ENCODE results near the gene SH3BGRL2. TPM values are rescaled to one million over a fixed set of nuclear protein-coding genes. Genes with fewer than 3 reads are reported as not detected.

SH3BGRL2 gene
- polyA plus RNA-seq, 1 donor (not counting 4 experiments of a cell fraction or from before 2014, with no cell fraction given) = 3.8 TPM

DNA sequence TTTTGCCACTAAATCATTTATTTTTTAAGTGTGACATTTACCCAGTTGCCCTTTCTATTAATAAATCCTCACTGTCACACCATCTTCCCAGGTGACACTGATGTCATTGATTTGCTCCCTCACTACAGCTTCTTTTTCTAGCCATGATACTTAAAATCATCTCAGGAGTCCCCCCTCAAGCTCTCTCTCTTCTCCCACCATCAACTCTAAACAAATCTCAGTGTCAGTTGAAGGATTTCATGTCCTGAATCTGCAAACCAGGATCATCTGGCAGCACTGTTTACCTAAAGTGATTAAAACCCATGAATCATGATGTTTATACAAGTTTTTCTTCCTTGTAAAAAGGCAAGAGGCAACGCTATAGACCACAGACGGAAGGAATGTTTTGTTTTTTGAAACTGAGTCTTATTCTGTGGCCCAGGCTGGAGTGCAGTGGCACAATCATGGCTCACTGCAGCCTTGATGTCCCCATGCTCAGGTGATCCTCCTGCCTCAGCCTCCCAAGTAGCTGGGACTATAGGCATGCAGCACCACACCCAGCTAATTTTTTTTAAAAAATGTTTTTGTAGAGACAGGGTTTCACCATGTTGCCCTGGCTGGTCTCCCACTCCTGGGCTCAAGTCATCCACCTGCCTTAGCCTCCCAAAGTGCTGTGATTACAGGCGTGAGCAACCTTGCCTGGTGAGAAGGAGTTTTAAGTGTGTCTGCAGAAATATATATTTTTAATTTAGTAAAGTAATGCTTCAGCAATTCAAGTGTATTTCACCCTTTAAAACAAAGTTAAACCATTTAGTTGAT, 30.1 kb upstream of the SH3BGRL2 start:
- Histone ChIP-seq H3K27ac (ENCODE audit: control insufficient read depth, insufficient read depth, low read length) (no peak overlapping the region), H3K4me2 (ENCODE audit: control insufficient read depth, extremely low read depth, insufficient read depth, low read depth, low read length) (no peak overlapping the region), H3K4me1 (ENCODE audit: control insufficient read depth, extremely low read depth, insufficient read depth, low read length) (no peaks in the 10 kb centered on the region), H3K36me3 (ENCODE audit: control insufficient read depth in 2 of 2, extremely low read depth in 1 of 2, insufficient read depth in 2 of 2, low read length in 2 of 2) (no peaks in the 10 kb centered on the region), H3K27me3 (ENCODE audit: control insufficient read depth, extremely low read depth, insufficient read depth, low read length) (no peaks in the 10 kb centered on the region), H4K20me1 (ENCODE audit: control insufficient read depth, extremely low read depth, insufficient read depth, low read length) (no peaks in the 10 kb centered on the region), H2AFZ (ENCODE audit: control insufficient read depth, low read length) (no peak overlapping the region), H3K9me3 (ENCODE audit: control insufficient read depth, low read depth, low read length) (no peaks in the 10 kb centered on the region), H3K4me3 (ENCODE audit: control insufficient read depth in 2 of 3, extremely low read depth in 1 of 3, insufficient read depth in 2 of 3, low read depth in 1 of 3, low read length in 3 of 3) (no peak overlapping the region), H3K9ac (ENCODE audit: control insufficient read depth, extremely low read depth, insufficient read depth, low read length) (no peak overlapping the region), H3K79me2 (ENCODE audit: control insufficient read depth, insufficient read depth, low read length) (no peaks in the 10 kb centered on the region), H3K9me1 (ENCODE audit: control insufficient read depth, extremely low read depth, insufficient read depth, low read length) (no peaks in the 10 kb centered on the region)
- no peak for DNase-seq (ENCODE audit: low read depth, low spot score)
- no peak for FAIRE-seq
- dilution Hi-C loops (cut with MboI; ENCODE audit: extremely low pct_ligation_motif_present, low sequenced_read_pairs) = no loop called here
- no peak for TF ChIP-seq EZH2 (IDR thresholded peaks at IDR 0.05; ENCODE audit: low read length)
- TF ChIP-seq, protein P1, sequence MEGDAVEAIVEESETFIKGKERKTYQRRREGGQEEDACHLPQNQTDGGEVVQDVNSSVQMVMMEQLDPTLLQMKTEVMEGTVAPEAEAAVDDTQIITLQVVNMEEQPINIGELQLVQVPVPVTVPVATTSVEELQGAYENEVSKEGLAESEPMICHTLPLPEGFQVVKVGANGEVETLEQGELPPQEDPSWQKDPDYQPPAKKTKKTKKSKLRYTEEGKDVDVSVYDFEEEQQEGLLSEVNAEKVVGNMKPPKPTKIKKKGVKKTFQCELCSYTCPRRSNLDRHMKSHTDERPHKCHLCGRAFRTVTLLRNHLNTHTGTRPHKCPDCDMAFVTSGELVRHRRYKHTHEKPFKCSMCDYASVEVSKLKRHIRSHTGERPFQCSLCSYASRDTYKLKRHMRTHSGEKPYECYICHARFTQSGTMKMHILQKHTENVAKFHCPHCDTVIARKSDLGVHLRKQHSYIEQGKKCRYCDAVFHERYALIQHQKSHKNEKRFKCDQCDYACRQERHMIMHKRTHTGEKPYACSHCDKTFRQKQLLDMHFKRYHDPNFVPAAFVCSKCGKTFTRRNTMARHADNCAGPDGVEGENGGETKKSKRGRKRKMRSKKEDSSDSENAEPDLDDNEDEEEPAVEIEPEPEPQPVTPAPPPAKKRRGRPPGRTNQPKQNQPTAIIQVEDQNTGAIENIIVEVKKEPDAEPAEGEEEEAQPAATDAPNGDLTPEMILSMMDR (optimal IDR thresholded peaks at IDR 0.05 in 1 of 3, IDR thresholded peaks at IDR 0.05 in 1 of 3, conservative IDR thresholded peaks at IDR 0.05 in 1 of 3; ENCODE audit: extremely low read depth in 1 of 3, insufficient read depth in 2 of 3, low read length in 3 of 3) = no peak

GRCh38 chr6:79602859-79603258, 28.3 kb upstream of the SH3BGRL2 start:
- Histone ChIP-seq H3K9ac (ENCODE audit: control insufficient read depth, extremely low read depth, insufficient read depth, low read length) (no peak overlapping the region), H3K4me3 (ENCODE audit: control insufficient read depth in 2 of 3, extremely low read depth in 1 of 3, insufficient read depth in 2 of 3, low read depth in 1 of 3, low read length in 3 of 3) (no peak overlapping the region), H3K27me3 (ENCODE audit: control insufficient read depth, extremely low read depth, insufficient read depth, low read length) (no peaks in the 10 kb centered on the region), H3K9me1 (ENCODE audit: control insufficient read depth, extremely low read depth, insufficient read depth, low read length) (no peaks in the 10 kb centered on the region), H4K20me1 (ENCODE audit: control insufficient read depth, extremely low read depth, insufficient read depth, low read length) (no peaks in the 10 kb centered on the region), H2AFZ (ENCODE audit: control insufficient read depth, low read length) (no peak overlapping the region), H3K79me2 (ENCODE audit: control insufficient read depth, insufficient read depth, low read length) (no peaks in the 10 kb centered on the region), H3K4me2 (ENCODE audit: control insufficient read depth, extremely low read depth, insufficient read depth, low read depth, low read length) (no peak overlapping the region), H3K4me1 (ENCODE audit: control insufficient read depth, extremely low read depth, insufficient read depth, low read length) (no peaks in the 10 kb centered on the region), H3K27ac (ENCODE audit: control insufficient read depth, insufficient read depth, low read length) (no peak overlapping the region), H3K36me3 (ENCODE audit: control insufficient read depth in 2 of 2, extremely low read depth in 1 of 2, insufficient read depth in 2 of 2, low read length in 2 of 2) (no peaks in the 10 kb centered on the region), H3K9me3 (ENCODE audit: control insufficient read depth, low read depth, low read length) (no peaks in the 10 kb centered on the region)
- dilution Hi-C loops (cut with MboI; ENCODE audit: extremely low pct_ligation_motif_present, low sequenced_read_pairs) = no loop called here
- FAIRE-seq (no peak), DNase-seq (ENCODE audit: low read depth, low spot score) (no peak)
- TF ChIP-seq EZH2 (IDR thresholded peaks at IDR 0.05; ENCODE audit: low read length) = no peak
- TF ChIP-seq, protein P1 (optimal IDR thresholded peaks at IDR 0.05 in 1 of 3, IDR thresholded peaks at IDR 0.05 in 1 of 3, conservative IDR thresholded peaks at IDR 0.05 in 1 of 3; ENCODE audit: extremely low read depth in 1 of 3, insufficient read depth in 2 of 3, low read length in 3 of 3) = no peak
